HepG2 (cell line): ENCODE results near the gene THRSP. TPM values are rescaled to one million over a fixed set of nuclear protein-coding genes. Genes with fewer than 3 reads are reported as not detected.

Experiments used
- ATAC-seq: fragments of 200-7000 bp; cut with Tn5 transposase; 3 replicates; pipeline ENCODE4 v1.9.1; 2020; ENCODE audit warnings: mild to moderate bottlenecking, moderate library complexity
- BruUV-seq: library from RNA; stranded (reverse); fragments of 400-500 nt; replicated peaks from 2 replicates; lab custom pipeline; 2021; lab: Mats Ljungman, UMichigan
- CTCF ChIA-PET: fragments of 300-600 bp; formaldehyde crosslinking; extraction: SDS; loops from one replicate; lab custom pipeline; 2021; ENCODE audit warnings: low total read pairs, inconsistent platforms, low intra/inter-chr PET ratio; lab: Yijun Ruan, JAX
- POLR2A ChIA-PET: fragments of 350-600 bp; sonication (Branson Sonifier 250); formaldehyde crosslinking; loops from one replicate; lab custom pipeline; 2020; ENCODE audit warnings: antibody characterized with exemption, inconsistent platforms; lab: Yijun Ruan, JAX
- DNase-seq: peaks from one replicate; pipeline ENCODE4 v3.0.0-alpha.2; 2015; ENCODE audit warnings: low spot score
- FAIRE-seq: peaks from 3 replicates; lab custom pipeline; 2011; peaks lifted over from hg19 to GRCh38; lab: Jason Lieb, UNC
- H2AFZ ChIP-seq: one replicate; pipeline ENCODE4 v1.6.1; 2011; ENCODE audit warnings: low read length, inconsistent platforms
- H3K27ac ChIP-seq: fragments of 300-600 bp; 3 replicates; pipeline ENCODE4 v1.8.0; 2011; ENCODE audit warnings: mixed run types, mild to moderate bottlenecking, mixed read lengths, low read length, inconsistent platforms; ENCODE audit not compliant: insufficient read depth; ENCODE audit errors: extremely low read length
- H3K27me3 ChIP-seq, 2 experiments: fragments of 200-600 bp in 1 of 2; 2 replicates in 1 of 2; 3 replicates in 1 of 2; pipeline versions ENCODE4 v1.6.0 to v1.8.0; 2011; ENCODE audit warnings: low read length in 2 of 2, mild to moderate bottlenecking in 2 of 2, moderate library complexity in 2 of 2, inconsistent platforms in 1 of 2; ENCODE audit not compliant: insufficient read depth in 2 of 2, control insufficient read depth in 1 of 2
- H3K36me3 ChIP-seq, 2 experiments: fragments of 200-600 bp in 1 of 2; replicated peaks in 1 of 2; 2 replicates in 1 of 2; 3 replicates in 1 of 2; pipeline versions ENCODE4 v1.5.1 to v1.8.0; 2011; ENCODE audit warnings: low read length in 2 of 2, inconsistent platforms in 1 of 2; ENCODE audit not compliant: insufficient read depth in 2 of 2, control insufficient read depth in 1 of 2
- H3K4me1 ChIP-seq: 2 replicates; pipeline ENCODE4 v1.5.1; 2012; ENCODE audit warnings: low read length, inconsistent platforms; ENCODE audit not compliant: insufficient read depth
- H3K4me2 ChIP-seq: 2 replicates; pipeline ENCODE4 v1.6.0; 2011; ENCODE audit warnings: low read depth, low read length, inconsistent platforms
- H3K4me3 ChIP-seq, 3 experiments: fragments of 200-600 bp in 1 of 3; sonication (generic), shearing (Covaris generic) in 1 of 3; replicated peaks in 1 of 3; 2 replicates each; pipeline ENCODE4 v1.5.1; 2011 to 2016; ENCODE audit warnings: low read length in 3 of 3, inconsistent platforms in 2 of 3, low read depth in 2 of 3, mild to moderate bottlenecking in 2 of 3, control low read depth in 1 of 3, mixed read lengths in 1 of 3; ENCODE audit not compliant: insufficient read depth in 1 of 3
- H3K79me2 ChIP-seq: one replicate; pipeline ENCODE4 v1.6.1; 2011; ENCODE audit warnings: low read length, inconsistent platforms; ENCODE audit not compliant: insufficient read depth
- H3K9ac ChIP-seq: 2 replicates; pipeline ENCODE4 v1.6.0; 2011; ENCODE audit warnings: mild to moderate bottlenecking, low read depth, low read length, inconsistent platforms; ENCODE audit not compliant: insufficient read depth
- H3K9me3 ChIP-seq: 2 replicates; pipeline ENCODE4 v1.5.1; 2012; ENCODE audit warnings: mild to moderate bottlenecking, low read length
- H4K20me1 ChIP-seq: 2 replicates; pipeline ENCODE4 v1.6.0; 2011; ENCODE audit warnings: inconsistent platforms, mild to moderate bottlenecking, low read length, moderate library complexity; ENCODE audit not compliant: insufficient read depth
- BCL6 ChIP-seq: IDR thresholded peaks from 2 replicates; pipeline ENCODE4 v1.6.1; 2016; ENCODE audit warnings: missing genetic modification reagents, missing compliant biosample characterization
- CREM ChIP-seq, 2 experiments: sonication (generic) in 1 of 2; formaldehyde crosslinking in 1 of 2; IDR thresholded peaks; 2 replicates each; pipeline versions ENCODE4 v1.4.0 to v1.6.1; 2016 to 2020; ENCODE audit warnings: antibody characterized with exemption in 1 of 2, mild to moderate bottlenecking in 1 of 2, missing genetic modification reagents in 1 of 2
- FOXC1 ChIP-seq: sonication (generic); formaldehyde crosslinking; IDR thresholded peaks from 2 replicates; pipeline ENCODE4 v1.8.0; 2022; ENCODE audit warnings: mild to moderate bottlenecking, missing genetic modification reagents, borderline replicate concordance
- MAFF ChIP-seq: IDR thresholded peaks from 2 replicates; pipeline ENCODE4 v1.6.1; 2011; ENCODE audit warnings: low read depth, low read length, improper control_type of control experiment
- NAIF1 ChIP-seq: sonication (generic); formaldehyde crosslinking; IDR thresholded peaks from 2 replicates; pipeline ENCODE4 v1.5.0; 2020; ENCODE audit warnings: mild to moderate bottlenecking, missing genetic modification reagents, borderline replicate concordance
- PITX1 ChIP-seq: sonication (generic); formaldehyde crosslinking; IDR thresholded peaks from 2 replicates; pipeline ENCODE4 v1.5.1; 2020; ENCODE audit warnings: mild to moderate bottlenecking, missing genetic modification reagents
- PPARG ChIP-seq: conservative IDR thresholded peaks from 2 replicates; pipeline ENCODE4 v1.6.1; 2016; ENCODE audit warnings: missing biosample characterization, missing genetic modification reagents
- SMAD1 ChIP-seq: sonication (generic); formaldehyde crosslinking; IDR thresholded peaks from 2 replicates; pipeline ENCODE4 v1.4.0; 2020; ENCODE audit warnings: missing genetic modification reagents, low read depth, mild to moderate bottlenecking, borderline replicate concordance
- ZBTB7A ChIP-seq: sonication (generic); formaldehyde crosslinking; IDR thresholded peaks from 2 replicates; pipeline ENCODE4 v1.8.0; 2022; ENCODE audit warnings: mild to moderate bottlenecking, missing genetic modification reagents
- ZNF44 ChIP-seq: sonication (generic); formaldehyde crosslinking; IDR thresholded peaks from 2 replicates; pipeline ENCODE4 v1.5.1; 2020; ENCODE audit warnings: mild to moderate bottlenecking, missing genetic modification reagents
- ZNF607 ChIP-seq: sonication (generic); formaldehyde crosslinking; IDR thresholded peaks from 2 replicates; pipeline ENCODE4 v1.5.1; 2020; ENCODE audit warnings: missing genetic modification reagents, mild to moderate bottlenecking, borderline replicate concordance
- ZNF678 ChIP-seq: sonication (generic); formaldehyde crosslinking; IDR thresholded peaks from 2 replicates; pipeline ENCODE4 v1.4.0; 2020; ENCODE audit warnings: mild to moderate bottlenecking, missing genetic modification reagents
- ZNF777 ChIP-seq: sonication (generic); formaldehyde crosslinking; IDR thresholded peaks from 2 replicates; pipeline ENCODE4 v1.4.0; 2020; ENCODE audit warnings: missing genetic modification reagents
- WGBS: methylation state at CpG from one replicate; pipeline ENCODE4 v1.1.6; 2017; ENCODE audit warnings: low lambda C conversion rate; 5-methylcytosine and 5-hydroxymethylcytosine counted together
- in situ Hi-C: cut with HindIII; loops from 2 replicates; pipeline ENCODE4 v1.10.0; 2017; ENCODE audit warnings: low pct_unique_long_range_greater_than_20kb; ENCODE audit not compliant: extremely low pct_ligation_motif_present
- intact Hi-C: fragments of 100-400 bp; cut with micrococcal nuclease; formaldehyde crosslinking; loops from one replicate; pipeline ENCODE4 v1.10.0; 2022; ENCODE audit not compliant: unreplicated experiment
- polyA plus RNA-seq, 8 experiments: library from polyadenylated mRNA; depleted of rRNA in 3 of 8; stranded (reverse) in 7 of 8; unstranded in 1 of 8; fragments of >200 nt; fragmentation: Illumina TruSeq in 4 of 8; extraction: Trizol in 4 of 8; gene quantifications; 2 replicates each; pipeline versions ENCODE4 v1.2.1 to v1.2.3, GENCODE V29; 2011 to 2016; ENCODE audit warnings: low read depth in 4 of 8, missing spikeins in 1 of 8, mixed read lengths in 1 of 8; ENCODE audit not compliant: insufficient read depth in 1 of 8
- total RNA-seq, 5 experiments: library from RNA; depleted of rRNA; stranded (reverse); fragments of >200 nt; fragmentation: Illumina TruSeq; extraction: Trizol; gene quantifications; 2 replicates each; pipeline ENCODE4 v1.2.3, GENCODE V29; 2016; ENCODE audit warnings: low read depth in 1 of 5
- TF ChIP-seq, protein P1 (sequence below): sonication (generic); formaldehyde crosslinking; IDR thresholded peaks from 2 replicates; pipeline ENCODE4 v1.4.0; 2020; ENCODE audit warnings: mild to moderate bottlenecking, missing genetic modification reagents
- TF ChIP-seq, protein P2 (sequence below): sonication (generic); formaldehyde crosslinking; IDR thresholded peaks from 2 replicates; pipeline ENCODE4 v1.8.0; 2022; ENCODE audit warnings: missing genetic modification reagents, mild to moderate bottlenecking, inconsistent platforms, borderline replicate concordance
- TF ChIP-seq, protein P3 (sequence below), 2 experiments: sonication (generic) in 1 of 2; formaldehyde crosslinking in 1 of 2; IDR thresholded peaks; 2 replicates each; pipeline versions ENCODE4 v1.4.0 to v1.6.1; 2018 to 2020; ENCODE audit warnings: missing genetic modification reagents in 2 of 2, borderline replicate concordance in 1 of 2, low read depth in 1 of 2, mild to moderate bottlenecking in 1 of 2, missing biosample characterization in 1 of 2
- TF ChIP-seq, protein P4 (sequence below): IDR thresholded peaks from 2 replicates; pipeline ENCODE4 v1.6.1; 2016; ENCODE audit warnings: missing compliant biosample characterization, missing genetic modification reagents, borderline replicate concordance

The THRSP gene
- total and polyA plus RNA-seq, 2 of the 13 experiments (the other 11 are each of a cell fraction or from before 2014, with no cell fraction given) = 0.13 to 0.58 TPM

DNA sequence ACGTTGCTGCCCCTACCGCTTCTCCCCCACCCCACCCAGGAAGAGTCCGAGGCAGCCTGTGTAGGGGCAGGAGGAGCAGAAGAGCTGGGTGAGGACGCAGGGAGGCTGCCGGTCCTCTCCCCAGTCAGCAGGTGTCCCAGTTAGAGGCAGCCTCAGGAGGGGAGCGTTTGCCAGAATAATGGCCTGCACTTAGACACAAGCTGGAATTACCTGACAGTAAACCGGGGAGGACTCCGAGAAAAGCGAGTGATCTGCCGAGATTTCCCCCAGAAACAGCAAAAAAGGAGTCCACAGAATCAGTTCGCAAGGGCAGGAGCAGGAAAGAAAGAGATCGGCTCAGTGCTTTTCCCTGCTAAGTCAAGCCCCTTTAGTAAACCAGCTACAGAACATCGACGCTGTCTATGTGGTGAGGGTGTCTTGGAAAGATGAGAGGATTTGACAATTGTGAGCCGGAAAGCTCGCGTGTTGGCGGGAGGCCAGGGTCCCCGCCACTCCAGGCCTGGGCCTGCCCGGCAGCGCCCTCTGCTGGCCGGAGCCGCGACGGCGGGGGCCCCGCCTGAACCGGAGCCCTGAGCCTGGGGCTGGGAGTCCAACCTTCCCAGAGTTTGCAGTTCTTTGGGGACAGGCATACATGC is 17.7 kb upstream of the THRSP start:
- no peaks in the 10 kb centered on the region for H3K79me2 ChIP-seq
- ChIA-PET CTCF (interaction anchor here (1.8 to 1.9 kb wide), 2 partner anchors 46 to 270 kb away, joined by 7 to 12 read pairs; no protein-coding TSS in a partner anchor), POLR2A (interaction anchor here (0.6 to 1.9 kb wide), 9 partner anchors 11 to 133 kb away, joined by 3 to 12 read pairs (median 4); partner anchors contain the start of gene INTS4)
- peak overlapping the region; percentile 45 to 77 (median 67) for H3K4me3 ChIP-seq
- H3K9ac ChIP-seq = peak overlapping the region; percentile 70
- in situ Hi-C loops = loop anchor here (5.0 kb wide), 1 partner anchor 39 kb away; no protein-coding TSS in a partner anchor
- WGBS = 6% methylated on average over 9 of the region's 28 CpGs
- no peaks in the 10 kb centered on the region for H3K27me3 ChIP-seq
- H3K4me2 ChIP-seq = peak overlapping the region; percentile 100
- H3K9me3 ChIP-seq = no peaks in the 10 kb centered on the region
- peak overlapping the region; percentile 98 for H2AFZ ChIP-seq
- peak; percentile 79 for FAIRE-seq
- intact Hi-C loops = loop anchor here (1.0 to 5.0 kb wide), 3 partner anchors 46 to 134 kb away; no protein-coding TSS in a partner anchor
- H3K27ac ChIP-seq = peak overlapping the region; percentile 35
- H4K20me1 ChIP-seq = no peaks in the 10 kb centered on the region
- peak; percentile 95 for ATAC-seq
- no peaks in the 10 kb centered on the region for H3K36me3 ChIP-seq
- DNase-seq = peak; percentile 60
- BruUV-seq = no TSS peak
- H3K4me1 ChIP-seq = peaks cover 68% of the 10 kb centered on the region
- TF ChIP-seq PPARG (0 out of 2 replicates have a peak, but pooled peaks have one; percentile 33), SMAD1 (CRISPR knock-in tag) (peak; percentile 55; the same call in 1 of the 2 replicates), ZNF678 (0 out of 2 replicates have a peak, but pooled peaks have one; percentile 42), ZBTB7A (CRISPR knock-in tag) (0 out of 2 replicates have a peak, but pooled peaks have one; percentile 19), ZNF777 (CRISPR knock-in tag) (no peak), FOXC1 (CRISPR knock-in tag) (peak; percentile 92), CREM (IDR thresholded peaks at IDR 0.05) (no peak), CREM (CRISPR knock-in tag; IDR thresholded peaks at IDR 0.05) (no peak), NAIF1 (CRISPR knock-in tag) (no peak), PITX1 (peak; percentile 63; the same call in 1 of the 2 replicates), ZNF607 (CRISPR knock-in tag) (peak; percentile 70; the same call in 1 of the 2 replicates), ZNF44 (CRISPR knock-in tag) (peak; percentile 74; the same call in 1 of the 2 replicates), MAFF (no peak), BCL6 (CRISPR knock-in tag) (0 out of 2 replicates have a peak, but pooled peaks have one; percentile 31)
- TF ChIP-seq, protein P1, sequence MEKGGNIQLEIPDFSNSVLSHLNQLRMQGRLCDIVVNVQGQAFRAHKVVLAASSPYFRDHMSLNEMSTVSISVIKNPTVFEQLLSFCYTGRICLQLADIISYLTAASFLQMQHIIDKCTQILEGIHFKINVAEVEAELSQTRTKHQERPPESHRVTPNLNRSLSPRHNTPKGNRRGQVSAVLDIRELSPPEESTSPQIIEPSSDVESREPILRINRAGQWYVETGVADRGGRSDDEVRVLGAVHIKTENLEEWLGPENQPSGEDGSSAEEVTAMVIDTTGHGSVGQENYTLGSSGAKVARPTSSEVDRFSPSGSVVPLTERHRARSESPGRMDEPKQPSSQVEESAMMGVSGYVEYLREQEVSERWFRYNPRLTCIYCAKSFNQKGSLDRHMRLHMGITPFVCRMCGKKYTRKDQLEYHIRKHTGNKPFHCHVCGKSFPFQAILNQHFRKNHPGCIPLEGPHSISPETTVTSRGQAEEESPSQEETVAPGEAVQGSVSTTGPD (CRISPR knock-in tag) = no peak
- TF ChIP-seq, protein P2, sequence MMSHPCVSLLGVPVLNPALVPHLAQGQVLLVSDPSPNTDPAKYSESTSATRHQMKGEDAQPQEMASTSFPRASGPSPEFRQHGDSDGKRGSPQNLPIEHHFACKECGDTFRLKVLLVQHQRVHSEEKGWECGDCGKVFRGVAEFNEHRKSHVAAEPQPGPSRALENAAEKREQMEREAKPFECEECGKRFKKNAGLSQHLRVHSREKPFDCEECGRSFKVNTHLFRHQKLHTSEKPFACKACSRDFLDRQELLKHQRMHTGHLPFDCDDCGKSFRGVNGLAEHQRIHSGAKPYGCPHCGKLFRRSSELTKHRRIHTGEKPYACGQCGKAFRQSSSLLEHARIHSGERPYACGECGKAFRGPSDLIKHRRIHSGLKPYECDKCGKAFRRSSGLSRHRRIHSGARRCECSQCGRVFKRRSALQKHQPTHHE (CRISPR knock-in tag) = peak; percentile 35; the same call in 1 of the 2 replicates
- TF ChIP-seq, protein P3, sequence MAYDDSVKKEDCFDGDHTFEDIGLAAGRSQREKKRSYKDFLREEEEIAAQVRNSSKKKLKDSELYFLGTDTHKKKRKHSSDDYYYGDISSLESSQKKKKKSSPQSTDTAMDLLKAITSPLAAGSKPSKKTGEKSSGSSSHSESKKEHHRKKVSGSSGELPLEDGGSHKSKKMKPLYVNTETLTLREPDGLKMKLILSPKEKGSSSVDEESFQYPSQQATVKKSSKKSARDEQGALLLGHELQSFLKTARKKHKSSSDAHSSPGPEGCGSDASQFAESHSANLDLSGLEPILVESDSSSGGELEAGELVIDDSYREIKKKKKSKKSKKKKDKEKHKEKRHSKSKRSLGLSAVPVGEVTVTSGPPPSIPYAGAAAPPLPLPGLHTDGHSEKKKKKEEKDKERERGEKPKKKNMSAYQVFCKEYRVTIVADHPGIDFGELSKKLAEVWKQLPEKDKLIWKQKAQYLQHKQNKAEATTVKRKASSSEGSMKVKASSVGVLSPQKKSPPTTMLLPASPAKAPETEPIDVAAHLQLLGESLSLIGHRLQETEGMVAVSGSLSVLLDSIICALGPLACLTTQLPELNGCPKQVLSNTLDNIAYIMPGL (CRISPR knock-in tag; IDR thresholded peaks at IDR 0.05; ENCODE audit: borderline replicate concordance in 1 of 2, low read depth in 1 of 2) = peak; percentile 92 to 96
- TF ChIP-seq, protein P4, sequence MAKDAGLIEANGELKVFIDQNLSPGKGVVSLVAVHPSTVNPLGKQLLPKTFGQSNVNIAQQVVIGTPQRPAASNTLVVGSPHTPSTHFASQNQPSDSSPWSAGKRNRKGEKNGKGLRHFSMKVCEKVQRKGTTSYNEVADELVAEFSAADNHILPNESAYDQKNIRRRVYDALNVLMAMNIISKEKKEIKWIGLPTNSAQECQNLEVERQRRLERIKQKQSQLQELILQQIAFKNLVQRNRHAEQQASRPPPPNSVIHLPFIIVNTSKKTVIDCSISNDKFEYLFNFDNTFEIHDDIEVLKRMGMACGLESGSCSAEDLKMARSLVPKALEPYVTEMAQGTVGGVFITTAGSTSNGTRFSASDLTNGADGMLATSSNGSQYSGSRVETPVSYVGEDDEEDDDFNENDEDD (CRISPR knock-in tag) = peak; percentile 42; the same call in 1 of the 2 replicates
